Neural crest cell (in vitro differentiated cells): ENCODE data around the gene NKAIN2. TPM values are rescaled to one million over a fixed set of nuclear protein-coding genes. Genes with fewer than 3 reads are reported as not detected.
"Not testable (repeated sequence)": the region's sequence is repeated elsewhere in the genome, so short reads cannot be mapped to it uniquely, and the experiment has no call there.

Source experiments
- DNase-seq: peaks from one replicate; pipeline ENCODE4 v3.0.0; 2021; ENCODE audit warnings: low read depth, mixed read lengths, low spot score
- H3K27ac Mint-ChIP-seq: one replicate; pipeline ENCODE4 v1.8.0; 2021; ENCODE audit warnings: mild to moderate bottlenecking, mixed read lengths; ENCODE audit not compliant: unreplicated experiment
- H3K27me3 Mint-ChIP-seq: 2 replicates; pipeline ENCODE4 v1.8.0; 2021; ENCODE audit warnings: low read depth, mild to moderate bottlenecking, mixed read lengths
- H3K36me3 Mint-ChIP-seq: 2 replicates; pipeline ENCODE4 v1.8.0; 2021; ENCODE audit warnings: low read depth, mild to moderate bottlenecking, mixed read lengths
- H3K4me1 Mint-ChIP-seq: 2 replicates; pipeline ENCODE4 v1.8.0; 2021; ENCODE audit warnings: mixed read lengths
- H3K4me3 Mint-ChIP-seq: one replicate; pipeline ENCODE4 v1.8.0; 2021; ENCODE audit warnings: mild to moderate bottlenecking, mixed read lengths
- H3K9me3 Mint-ChIP-seq: 2 replicates; pipeline ENCODE4 v1.8.0; 2021; ENCODE audit warnings: mixed read lengths
- total RNA-seq: library from RNA; stranded (reverse); gene quantifications from 2 replicates; pipeline ENCODE4 v1.2.1, GENCODE V29; 2021
- TF ChIP-seq, protein P1 (sequence below): fragments of 200-600 bp; sonication (generic); conservative IDR thresholded peaks from 2 replicates; pipeline ENCODE4 v1.5.0; 2021; ENCODE audit warnings: antibody characterized with exemption, mild to moderate bottlenecking

Gene NKAIN2
- total RNA-seq, 1 donor from 2014 or later = 1.1 TPM

DNA sequence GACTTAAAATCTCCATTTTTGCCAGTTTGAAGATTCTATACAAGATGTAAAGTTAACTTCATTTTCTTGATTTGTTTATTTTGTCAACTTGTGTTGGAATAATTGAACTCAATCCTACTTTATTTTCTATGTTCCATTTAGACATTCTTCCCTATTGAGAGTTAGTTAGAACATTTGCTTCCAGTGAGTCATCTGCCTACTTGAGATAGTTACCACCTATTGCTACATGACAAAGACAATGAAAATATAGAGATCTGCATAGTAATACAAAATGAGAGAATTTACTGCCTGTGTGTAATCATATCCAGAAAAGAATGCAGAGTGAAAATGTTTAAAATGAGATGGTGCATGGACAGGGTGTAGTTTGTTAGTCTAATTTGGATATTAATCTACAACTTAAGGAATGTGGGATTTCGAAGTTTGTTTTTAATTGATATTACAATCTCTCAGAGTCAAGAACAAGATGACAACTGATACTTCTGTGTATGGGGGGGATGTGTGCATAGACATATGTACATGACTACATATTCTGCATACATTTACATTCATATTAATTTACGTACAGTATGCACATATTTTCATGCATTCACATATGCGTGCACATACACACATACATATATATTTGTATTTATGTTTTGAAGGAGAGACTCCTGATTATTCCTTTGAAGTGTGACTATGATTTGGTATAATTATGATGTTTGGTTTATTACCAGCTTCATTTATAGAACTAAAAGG is 420.1 kb downstream of the NKAIN2 start:
- peaks cover under 1% of the 10 kb centered on the region for H3K36me3 Mint-ChIP-seq
- TF ChIP-seq, protein P1, sequence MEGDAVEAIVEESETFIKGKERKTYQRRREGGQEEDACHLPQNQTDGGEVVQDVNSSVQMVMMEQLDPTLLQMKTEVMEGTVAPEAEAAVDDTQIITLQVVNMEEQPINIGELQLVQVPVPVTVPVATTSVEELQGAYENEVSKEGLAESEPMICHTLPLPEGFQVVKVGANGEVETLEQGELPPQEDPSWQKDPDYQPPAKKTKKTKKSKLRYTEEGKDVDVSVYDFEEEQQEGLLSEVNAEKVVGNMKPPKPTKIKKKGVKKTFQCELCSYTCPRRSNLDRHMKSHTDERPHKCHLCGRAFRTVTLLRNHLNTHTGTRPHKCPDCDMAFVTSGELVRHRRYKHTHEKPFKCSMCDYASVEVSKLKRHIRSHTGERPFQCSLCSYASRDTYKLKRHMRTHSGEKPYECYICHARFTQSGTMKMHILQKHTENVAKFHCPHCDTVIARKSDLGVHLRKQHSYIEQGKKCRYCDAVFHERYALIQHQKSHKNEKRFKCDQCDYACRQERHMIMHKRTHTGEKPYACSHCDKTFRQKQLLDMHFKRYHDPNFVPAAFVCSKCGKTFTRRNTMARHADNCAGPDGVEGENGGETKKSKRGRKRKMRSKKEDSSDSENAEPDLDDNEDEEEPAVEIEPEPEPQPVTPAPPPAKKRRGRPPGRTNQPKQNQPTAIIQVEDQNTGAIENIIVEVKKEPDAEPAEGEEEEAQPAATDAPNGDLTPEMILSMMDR = no peak
- no peak for DNase-seq
- no peak overlapping the region for H3K27ac Mint-ChIP-seq
- peaks cover 3% of the 10 kb centered on the region for H3K9me3 Mint-ChIP-seq
- no peaks in the 10 kb centered on the region for H3K4me1 Mint-ChIP-seq
- H3K4me3 Mint-ChIP-seq = no peak overlapping the region
- no peaks in the 10 kb centered on the region for H3K27me3 Mint-ChIP-seq

DNA sequence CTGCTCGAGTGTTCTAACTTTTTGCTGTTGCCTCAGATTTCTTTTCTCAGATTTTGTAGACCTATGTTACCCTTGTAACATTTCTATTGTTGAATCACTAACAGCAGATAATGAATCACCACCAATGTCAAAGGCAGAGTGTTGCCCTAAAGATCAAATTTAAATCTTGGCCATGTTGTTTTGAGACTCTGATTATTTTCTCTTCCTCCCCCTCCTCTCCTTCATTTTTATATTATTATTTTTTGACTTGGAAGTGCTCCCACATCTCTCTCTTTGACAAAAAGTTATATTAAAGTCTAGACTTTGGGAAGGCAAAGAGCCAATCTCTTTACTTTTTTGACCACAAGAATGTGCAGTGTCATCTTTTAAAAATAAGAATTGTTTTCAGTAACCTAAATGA is 422.7 kb downstream of the NKAIN2 start:
- peaks cover 5% of the 10 kb centered on the region for H3K36me3 Mint-ChIP-seq
- peaks cover 8% of the 10 kb centered on the region for H3K9me3 Mint-ChIP-seq
- H3K27ac Mint-ChIP-seq = no peak overlapping the region
- no peaks in the 10 kb centered on the region for H3K4me1 Mint-ChIP-seq
- H3K27me3 Mint-ChIP-seq = no peaks in the 10 kb centered on the region
- DNase-seq = no peak
- TF ChIP-seq, protein P1 = no peak
- no peak overlapping the region for H3K4me3 Mint-ChIP-seq

DNA sequence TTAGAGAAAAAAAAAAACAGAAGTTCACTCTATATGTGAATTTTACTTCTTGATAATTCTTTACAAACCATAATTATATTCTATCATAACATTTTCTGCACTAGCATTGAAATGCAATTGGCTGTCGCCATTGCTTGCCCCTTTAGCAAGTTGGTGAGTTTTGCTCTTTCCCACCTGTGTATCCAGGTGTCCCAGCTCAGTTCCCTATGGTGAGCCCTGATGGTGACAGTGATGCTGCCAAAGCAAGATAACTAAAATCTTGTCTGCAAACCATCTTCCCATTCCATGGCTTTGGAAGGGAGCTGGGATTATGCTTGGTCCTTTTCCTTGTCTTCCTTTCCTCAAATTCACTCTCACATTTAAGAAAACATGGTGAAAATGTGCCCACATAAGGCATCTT is 429.6 kb downstream of the NKAIN2 start:
- TF ChIP-seq, protein P1 = no peak
- Mint-ChIP-seq H3K4me3 (no peak overlapping the region), H3K27me3 (no peaks in the 10 kb centered on the region), H3K9me3 (peaks cover 10% of the 10 kb centered on the region), H3K27ac (no peak overlapping the region), H3K4me1 (no peaks in the 10 kb centered on the region), H3K36me3 (peaks cover 5% of the 10 kb centered on the region)
- DNase-seq = no peak

DNA sequence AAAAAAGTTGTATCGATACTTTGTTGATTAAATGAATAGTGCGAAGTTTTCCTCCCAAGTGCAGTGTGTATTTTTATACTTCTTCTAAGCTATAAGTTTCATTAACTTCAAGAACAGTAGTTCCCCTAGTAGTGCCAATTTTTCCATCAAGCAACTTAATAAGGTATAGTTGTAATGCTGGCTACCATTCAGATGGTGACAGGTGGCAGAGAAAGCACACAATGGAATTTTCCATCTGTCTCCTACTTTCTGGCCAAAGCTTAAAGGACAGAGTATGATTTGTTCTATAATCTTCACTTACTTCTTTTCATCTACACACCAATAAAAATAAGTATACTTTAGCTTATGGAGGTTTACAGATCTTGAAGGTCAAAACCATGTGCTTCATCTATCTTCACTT is 431.1 kb downstream of the NKAIN2 start:
- no peaks in the 10 kb centered on the region for H3K4me1 Mint-ChIP-seq
- peaks cover 10% of the 10 kb centered on the region for H3K9me3 Mint-ChIP-seq
- no peaks in the 10 kb centered on the region for H3K27me3 Mint-ChIP-seq
- no peak overlapping the region for H3K4me3 Mint-ChIP-seq
- TF ChIP-seq, protein P1 = no peak
- H3K27ac Mint-ChIP-seq = no peak overlapping the region
- H3K36me3 Mint-ChIP-seq = peaks cover 5% of the 10 kb centered on the region
- no peak for DNase-seq

DNA sequence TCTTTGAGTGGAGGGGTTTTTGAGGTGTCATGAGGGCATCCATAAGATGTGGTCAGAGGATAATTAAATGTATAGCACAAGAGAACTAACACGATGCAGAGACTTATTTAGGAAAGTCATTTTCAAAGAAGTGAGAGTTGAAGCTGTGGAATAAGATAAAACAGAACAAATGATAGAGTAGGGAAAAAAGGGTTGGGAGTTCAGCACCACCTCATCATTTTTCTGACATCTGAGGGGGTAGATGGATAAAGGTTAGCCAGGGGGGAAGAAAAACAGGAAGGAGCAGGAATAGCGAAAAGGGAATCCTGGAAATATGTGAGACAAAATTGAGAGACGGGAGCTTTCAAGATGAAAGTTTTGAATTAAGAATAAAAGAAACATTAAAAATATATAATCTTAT is 434.2 kb downstream of the NKAIN2 start:
- Mint-ChIP-seq H3K4me3 (no peak overlapping the region), H3K36me3 (peaks cover 3% of the 10 kb centered on the region), H3K27me3 (no peaks in the 10 kb centered on the region), H3K4me1 (no peaks in the 10 kb centered on the region), H3K9me3 (peaks cover 5% of the 10 kb centered on the region), H3K27ac (no peak overlapping the region)
- TF ChIP-seq, protein P1 = no peak
- no peak for DNase-seq

DNA sequence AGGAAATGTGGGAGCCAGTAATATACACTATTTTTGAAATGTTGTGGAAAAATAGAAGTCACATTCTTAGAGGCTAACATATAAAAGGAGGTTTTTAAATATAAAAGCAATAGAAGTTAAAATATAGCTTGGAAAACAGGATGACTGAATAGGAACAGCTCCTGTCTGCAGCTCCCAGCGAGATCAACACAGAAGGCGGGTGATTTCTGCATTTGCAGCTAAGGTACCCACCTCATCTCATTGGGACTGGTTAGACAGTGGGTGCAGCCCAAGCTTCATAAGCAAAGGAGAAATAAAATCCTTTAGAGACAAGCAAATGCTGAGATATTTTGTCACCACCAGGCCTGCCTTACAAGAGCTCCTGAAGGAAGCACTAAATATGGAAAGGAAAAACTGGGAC is 434.7 kb downstream of the NKAIN2 start:
- H3K36me3 Mint-ChIP-seq, H3K4me3 Mint-ChIP-seq, H3K27ac Mint-ChIP-seq, H3K9me3 Mint-ChIP-seq, DNase-seq, H3K27me3 Mint-ChIP-seq, H3K4me1 Mint-ChIP-seq: not testable (repeated sequence)
